ENCODE results near the gene POMT1.
"Not testable (repeated sequence)": the region's sequence is repeated elsewhere in the genome, so short reads cannot be mapped to it uniquely, and the experiment has no call there.

The POMT1 gene

DNA sequence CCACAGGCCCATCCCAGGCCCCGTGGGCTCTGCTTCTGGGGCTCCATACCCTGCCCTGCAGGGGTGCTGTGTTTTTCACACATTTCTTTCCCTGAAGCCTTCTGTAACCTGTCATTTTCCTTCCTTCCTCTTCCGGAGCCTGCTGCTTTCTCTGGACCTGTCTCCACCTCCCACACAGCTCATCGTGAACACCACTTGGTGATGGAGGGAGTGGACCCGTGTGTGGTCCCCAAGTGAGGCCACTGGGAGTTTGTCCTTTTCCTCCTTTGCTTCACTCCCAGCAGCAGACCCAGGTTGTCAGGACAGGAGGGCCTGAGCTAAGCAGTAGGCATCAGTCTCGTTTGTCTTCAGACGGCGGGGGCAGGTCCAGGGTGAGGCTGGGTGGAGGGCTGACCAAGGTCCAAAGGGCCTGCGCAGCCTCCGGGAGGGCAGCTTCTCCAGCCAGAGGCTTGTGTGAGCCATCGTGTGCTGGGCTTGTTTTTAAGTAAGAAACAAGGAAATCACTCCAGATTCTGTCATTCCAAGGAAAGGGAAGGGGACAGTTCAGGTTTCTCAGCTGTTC is 5.8 kb upstream of the POMT1 start:
- DNase-seq: no peak

DNA sequence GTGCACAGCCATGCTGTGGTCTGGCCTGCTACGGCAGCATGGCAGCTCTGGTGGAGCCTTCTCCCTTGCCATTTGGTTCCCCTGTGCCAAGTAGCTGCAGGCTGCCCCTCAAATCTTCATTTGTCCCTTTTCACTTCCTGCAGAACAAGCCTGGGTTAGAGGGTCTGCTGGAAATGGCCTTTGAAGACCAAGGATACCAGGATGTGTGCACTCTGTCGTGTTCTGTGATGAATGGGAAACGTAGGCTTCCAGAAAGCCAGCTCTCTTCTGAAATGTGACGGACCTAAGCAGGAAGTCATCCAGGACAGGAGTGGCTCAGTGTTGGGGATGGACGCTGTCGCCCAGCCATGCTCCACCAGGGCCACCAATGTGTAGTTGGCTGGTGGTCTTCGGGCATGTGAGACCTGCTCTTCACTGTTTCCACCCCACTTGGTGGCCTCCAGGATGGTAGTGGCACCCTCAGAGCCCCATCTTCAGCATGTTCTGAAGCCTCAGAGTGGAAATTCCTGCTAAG is 3.4 kb upstream of the POMT1 start:
- no peak for DNase-seq

DNA sequence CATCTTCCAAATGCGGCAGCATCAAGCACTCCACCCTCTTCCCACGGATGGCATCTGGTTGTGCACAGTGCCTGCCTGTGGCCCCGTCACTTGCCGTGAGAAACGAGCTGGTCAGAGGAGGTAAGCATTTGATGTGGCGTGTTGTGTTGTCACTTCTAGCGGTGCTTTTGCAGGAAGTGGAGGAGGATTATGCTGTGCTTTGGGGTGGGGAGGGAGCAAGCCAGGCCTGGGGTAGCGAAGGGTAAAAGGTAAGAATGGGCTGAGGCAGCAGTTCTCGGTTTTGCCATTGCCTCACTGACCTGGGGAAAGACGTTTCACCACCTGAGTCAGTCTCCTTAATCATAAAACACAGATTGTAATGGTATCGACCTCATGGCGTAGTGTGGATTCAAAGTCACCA is 2.3 kb upstream of the POMT1 start:
- no peak for DNase-seq

DNA sequence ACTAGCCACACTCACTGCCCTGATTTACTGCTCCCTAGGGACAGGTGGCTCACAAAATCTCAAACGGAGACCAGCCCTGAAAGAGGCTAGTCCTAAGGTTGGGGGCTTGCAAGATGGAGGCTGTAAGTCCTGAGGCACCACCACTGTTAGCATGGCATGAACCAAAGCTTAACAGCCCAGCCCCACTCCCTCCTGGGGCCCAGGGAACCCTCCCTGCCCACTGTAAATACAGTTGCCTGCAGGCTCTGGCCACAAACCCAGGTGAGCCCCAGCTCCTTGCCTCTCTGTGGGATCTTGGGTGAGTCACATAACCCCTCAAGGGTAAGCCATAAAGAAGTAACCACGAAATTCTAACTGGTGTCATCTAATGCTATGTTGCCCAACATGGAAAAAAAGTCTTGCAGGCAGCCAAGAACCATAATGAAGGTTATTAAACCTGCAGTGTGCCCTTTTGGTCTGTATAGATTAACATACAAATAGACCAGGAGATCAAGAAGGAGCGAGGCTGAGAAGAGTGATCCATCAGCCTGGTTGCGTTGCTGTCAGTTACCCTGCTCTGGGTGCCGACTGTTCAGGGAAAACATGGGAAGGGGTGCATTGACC is 1.7 kb upstream of the POMT1 start:
- no peak for DNase-seq

DNA sequence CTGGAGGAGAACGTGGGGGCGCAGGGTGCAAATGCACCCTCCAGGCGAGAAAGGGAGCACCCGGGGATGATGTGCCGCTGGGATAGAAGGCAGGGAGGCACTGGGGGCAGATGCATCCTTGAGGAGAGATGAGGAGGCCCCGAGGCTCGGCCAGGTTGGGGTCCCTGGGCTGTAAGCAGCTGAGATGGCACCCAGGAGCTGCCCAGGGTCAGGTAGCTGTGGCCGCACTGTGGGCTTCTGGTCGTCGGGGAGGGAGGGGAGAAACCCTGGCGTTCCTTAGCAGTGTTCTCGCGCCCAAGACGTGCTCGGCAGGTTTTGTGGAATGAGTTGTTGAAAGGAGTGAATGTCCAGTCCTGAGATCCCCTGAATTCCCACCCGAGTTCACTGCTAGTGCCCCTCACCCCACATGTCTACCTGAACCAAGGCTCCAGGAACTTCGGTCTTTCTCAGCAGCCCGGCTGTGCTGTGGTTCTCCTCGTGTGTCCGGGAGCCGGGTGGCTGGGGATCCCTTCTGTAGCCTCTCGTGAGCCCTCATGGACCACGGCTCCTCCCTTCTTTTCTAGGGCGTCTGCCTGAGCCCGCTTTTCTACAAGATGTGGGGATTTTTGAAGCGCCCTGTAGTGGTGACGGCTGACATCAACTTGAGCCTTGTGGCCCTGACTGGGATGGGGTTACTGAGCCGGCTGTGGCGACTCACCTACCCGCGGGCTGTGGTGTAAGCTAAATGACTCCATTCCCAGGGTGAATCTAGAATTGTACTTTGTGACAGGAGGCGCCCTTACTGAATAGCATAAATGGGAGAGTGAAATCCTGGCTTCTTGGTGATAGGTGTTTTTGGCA is 1.1 kb downstream of the POMT1 start:
- no peak for DNase-seq

DNA sequence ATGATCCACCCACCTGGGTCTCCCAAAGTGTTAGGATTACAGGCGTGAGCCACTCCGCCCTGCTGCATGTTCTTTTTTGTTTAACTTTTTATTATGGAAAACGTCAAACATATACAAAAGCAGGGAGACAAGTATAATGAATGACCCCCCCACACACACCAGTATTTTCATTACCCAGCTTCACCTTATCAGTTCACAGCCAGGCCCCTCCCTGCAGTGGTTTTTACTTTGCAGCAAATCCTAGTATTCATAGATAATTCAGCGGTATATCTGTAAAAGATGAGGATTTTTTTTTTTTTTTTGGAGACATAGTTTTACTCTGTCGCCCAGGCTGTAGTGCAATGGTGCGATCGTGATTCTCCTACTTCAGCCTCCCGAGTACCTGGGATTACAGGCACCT is 2.3 kb downstream of the POMT1 start:
- no peak for DNase-seq

DNA sequence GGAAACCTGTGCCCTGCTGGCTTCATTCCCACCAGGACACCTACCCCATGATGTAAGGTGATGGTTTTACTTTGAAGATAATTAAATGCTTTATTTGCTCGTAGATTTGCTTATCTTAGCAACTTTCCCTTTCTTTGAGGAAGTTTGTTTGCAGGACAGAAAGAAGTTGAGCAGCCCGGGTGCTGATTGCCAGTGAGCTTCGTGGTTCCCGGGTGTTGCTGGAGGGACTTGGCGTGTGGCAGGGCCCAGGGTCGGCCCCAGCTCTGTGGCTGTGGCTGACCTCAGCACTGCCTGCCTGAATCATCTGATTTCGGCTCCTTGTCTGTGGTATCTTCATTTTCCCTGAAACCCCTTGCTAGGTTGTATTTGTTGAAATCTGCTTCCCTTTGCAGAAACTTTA is 8.7 kb downstream of the POMT1 start:
- DNase-seq: no peak

DNA sequence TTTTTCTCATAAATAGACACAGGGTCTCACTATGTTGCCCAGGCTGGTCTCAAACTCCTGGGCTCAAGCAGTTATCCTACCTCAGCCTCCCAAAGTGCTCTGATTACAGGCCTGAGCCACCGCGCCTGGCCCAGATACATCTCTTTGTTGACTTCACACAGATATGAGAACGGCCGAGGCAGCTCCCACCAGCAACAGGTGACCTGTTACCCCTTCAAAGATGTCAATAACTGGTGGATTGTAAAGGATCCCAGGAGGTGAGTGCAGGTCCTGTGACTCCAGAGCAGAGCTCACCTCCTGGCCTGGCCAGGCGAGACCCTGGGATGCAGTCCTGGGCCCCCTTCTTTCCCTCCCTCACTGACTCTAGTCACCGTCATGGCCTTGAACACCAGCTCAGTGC is 9.2 kb downstream of the POMT1 start:
- no peak for DNase-seq

DNA sequence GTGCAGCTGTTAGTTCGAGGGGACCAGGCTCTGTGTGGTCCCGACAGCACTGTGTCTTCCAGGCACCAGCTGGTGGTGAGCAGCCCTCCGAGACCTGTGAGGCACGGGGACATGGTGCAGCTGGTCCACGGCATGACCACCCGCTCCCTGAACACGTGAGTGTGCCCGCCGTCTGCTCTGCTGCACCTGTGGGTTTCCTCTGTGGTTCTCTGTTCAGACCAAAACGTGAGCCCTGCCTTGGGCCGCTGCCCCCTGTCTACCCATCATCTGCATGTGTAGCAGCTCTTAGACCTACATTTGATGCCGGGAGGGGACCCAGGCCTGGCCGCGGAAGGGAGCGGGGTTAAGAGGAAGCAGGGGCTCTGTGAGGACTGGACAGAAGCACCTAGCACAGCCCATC is 10.5 kb downstream of the POMT1 start:
- DNase-seq: no peak

DNA sequence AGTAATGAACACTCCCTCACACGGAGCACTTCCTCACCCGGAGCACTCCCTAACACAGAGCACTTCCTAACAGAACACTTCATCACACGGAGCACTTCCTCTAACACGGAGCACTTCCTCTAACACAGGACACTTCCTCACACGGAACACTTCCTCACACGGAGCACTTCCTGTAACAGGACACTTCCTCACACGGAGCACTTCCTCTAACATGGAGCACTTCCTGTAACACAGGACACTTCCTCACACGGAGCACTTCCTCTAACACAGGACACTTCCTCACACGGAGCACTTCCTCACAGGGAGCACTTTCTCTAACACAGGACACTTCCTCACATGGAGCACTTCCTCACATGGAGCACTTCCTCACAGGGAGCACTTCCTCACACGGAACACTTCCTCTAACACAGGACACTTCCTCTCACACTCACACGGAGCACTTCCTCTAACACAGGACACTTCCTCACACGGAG is 12.9 kb downstream of the POMT1 start:
- not testable (repeated sequence) for DNase-seq

DNA sequence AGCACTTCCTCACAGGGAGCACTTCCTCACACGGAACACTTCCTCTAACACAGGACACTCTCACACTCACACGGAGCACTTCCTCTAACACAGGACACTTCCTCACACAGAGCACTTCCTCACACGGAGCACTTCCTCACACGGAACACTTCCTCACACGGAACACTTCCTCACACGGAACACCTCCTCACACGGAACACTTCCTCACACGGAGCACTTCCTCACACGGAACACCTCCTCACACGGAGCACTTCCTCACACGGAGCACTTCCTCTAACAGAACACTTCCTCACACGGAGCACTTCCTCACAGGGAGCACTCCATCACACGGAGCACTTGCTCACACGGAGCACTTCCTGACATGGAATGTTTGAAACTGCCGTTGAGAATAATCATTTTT is 13.4 kb downstream of the POMT1 start:
- DNase-seq: no peak

DNA sequence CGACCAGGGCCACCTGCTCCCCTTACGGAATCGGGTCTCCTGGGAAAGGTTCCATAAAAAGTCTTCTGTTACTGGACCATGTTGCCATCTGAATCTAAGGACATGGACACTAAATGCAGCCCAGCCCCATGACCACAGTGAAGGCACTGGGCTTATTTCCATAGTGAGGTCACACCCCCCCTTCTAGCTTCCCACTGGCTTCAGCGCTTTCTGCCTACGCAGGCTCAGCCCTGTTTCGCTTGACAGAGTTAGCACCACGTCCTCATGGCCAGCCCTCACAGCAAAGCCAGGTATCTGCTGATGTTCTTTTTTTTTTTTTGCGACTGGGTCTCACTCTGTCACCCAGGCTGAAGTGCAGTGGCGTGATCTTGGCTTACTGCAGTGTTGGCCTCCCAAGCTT is 14.2 kb downstream of the POMT1 start:
- DNase-seq: no peak

DNA sequence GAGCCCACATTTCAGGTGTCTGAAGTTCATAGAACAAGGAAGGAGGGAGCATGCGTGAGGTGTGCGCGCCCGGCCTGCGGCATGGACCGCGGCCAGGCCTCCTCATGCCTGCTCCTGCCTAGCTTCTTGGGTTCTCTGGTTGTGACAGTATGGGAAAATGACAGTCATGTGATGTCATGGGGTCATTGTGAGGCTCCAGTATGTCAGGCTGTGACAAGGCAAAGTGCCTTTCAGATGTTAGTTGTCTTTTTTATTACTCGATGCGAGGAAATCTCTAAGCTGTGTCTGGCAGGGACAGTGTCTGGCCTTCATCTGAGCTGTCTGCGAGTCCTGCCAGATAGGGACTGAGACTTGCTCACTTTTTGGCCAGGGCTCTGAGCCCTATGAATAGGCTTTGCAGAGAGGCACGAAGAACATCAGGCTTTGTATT is 15.1 kb downstream of the POMT1 start:
- no peak for DNase-seq

DNA sequence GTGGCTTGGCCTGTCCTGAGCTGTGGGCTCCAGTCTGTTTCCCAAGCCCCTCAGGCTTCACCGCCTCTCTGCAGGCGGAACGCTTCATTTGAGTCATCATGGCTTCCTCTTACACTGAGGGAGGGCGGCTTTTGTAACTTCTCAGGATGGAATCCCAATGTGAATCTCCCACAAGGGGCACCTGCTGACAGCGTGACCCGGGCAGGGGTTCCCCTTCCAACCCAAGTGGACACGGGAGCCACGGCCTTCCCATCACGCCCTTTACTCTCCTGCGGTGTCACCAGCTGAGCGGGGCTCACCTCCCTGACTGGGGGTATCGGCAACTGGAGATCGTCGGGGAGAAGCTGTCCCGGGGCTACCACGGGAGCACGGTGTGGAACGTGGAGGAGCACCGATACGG is 15.8 kb downstream of the POMT1 start:
- DNase-seq: no peak

DNA sequence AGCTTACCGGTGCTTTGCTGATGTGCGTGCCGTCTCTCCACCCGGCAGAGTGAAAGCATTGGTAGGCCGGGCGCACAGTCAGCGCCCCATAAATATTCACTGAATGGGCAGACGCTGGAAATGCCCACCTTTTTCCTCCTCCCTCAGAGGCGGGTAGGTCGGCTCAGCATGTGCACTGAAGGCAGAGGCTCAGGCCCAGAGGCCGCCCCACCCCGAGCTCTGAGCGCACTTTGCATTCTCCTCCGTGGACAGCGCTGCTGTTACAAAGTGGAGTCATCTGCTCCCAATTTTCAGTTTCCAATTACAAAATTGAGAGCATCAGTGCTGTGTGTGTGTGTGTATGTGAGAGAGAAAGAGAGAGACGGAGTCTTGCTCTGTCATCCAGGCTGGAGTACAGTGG is 17.8 kb downstream of the POMT1 start:
- no peak for DNase-seq

DNA sequence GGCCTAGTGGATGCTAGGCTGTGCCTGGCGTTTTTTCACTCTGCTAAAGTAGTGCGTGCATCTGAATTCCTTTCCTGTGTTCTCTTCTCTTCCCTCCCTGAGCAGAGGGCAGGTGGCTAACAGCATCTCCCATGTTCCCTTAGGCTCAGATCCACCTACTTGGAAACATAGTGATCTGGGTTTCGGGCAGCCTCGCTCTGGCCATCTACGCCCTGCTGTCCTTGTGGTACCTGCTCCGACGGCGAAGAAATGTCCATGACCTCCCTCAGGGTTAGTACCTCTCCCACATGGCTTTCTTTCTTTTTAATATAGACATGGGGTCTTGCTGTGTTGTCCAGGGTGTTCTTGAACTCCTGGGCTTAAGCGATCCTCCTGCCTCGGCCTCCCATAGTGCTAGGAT is 18.5 kb downstream of the POMT1 start:
- DNase-seq: no peak

DNA sequence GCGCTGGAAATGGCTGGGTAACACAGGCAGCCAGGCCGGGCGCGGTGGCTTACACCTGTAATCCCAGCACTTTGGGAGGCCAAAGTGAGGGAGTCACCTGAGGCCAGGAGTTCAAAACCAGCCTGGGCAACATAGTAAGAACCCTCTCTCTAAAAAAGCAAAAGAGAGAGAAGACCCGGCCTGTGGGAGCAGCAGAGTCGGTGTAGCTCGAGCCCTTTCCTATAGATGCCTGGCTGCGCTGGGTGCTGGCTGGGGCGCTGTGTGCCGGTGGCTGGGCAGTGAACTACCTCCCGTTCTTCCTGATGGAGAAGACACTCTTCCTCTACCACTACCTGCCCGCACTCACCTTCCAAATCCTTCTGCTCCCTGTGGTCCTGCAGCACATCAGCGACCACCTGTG is 19.1 kb downstream of the POMT1 start:
- no peak for DNase-seq

DNA sequence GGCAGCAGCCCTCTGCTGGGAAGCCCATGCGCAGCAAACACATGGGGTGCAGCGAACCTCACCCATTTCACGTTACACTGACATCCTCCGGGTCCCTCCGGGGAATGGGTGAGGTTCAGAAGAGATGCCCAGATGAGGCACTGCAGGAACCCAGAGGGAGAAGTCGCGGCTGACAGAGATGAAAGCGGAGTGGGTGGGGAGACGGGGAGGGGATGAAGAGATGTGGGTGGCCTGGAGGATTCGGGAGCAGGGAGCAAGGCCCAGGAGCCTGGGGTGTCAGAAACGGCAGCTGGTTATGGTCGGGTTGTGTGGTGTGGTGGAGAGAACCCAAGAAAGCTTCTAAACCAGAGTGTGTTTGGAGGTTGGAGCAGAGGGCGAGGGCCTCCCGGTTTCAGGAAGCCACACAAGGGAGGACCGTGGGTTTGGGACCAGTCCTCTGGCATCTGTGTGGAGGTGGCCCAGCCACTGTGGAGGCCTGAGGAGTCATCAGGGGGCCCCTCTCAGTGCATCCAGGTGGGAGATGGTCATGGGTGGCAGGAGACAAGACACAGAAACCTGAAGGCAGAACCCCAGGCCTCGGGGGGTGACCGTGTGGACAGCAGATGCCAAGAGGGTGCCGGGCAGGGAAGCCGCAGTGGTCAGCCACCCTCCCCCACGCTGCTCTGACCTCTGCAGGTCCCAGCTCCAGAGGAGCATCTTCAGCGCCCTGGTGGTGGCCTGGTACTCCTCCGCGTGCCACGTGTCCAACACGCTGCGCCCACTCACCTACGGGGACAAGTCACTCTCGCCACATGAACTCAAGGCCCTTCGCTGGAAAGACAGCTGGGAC is 19.8 kb downstream of the POMT1 start:
- DNase-seq: no peak

DNA sequence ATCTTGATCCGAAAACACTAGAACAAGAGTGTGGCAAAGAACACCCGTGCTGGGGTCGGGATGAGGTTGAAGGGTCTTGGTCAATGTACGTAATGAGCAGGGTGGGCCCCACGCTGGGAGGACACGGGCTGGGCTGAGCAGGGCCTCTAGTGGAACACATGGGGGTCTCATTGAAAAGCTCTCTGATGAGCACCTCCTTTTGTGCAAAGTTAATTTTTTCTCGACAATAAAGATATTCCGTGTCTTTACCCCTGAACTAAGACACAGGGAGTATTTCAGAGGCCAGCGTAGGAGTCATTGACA is 20.3 kb downstream of the POMT1 start:
- no peak for DNase-seq

DNA sequence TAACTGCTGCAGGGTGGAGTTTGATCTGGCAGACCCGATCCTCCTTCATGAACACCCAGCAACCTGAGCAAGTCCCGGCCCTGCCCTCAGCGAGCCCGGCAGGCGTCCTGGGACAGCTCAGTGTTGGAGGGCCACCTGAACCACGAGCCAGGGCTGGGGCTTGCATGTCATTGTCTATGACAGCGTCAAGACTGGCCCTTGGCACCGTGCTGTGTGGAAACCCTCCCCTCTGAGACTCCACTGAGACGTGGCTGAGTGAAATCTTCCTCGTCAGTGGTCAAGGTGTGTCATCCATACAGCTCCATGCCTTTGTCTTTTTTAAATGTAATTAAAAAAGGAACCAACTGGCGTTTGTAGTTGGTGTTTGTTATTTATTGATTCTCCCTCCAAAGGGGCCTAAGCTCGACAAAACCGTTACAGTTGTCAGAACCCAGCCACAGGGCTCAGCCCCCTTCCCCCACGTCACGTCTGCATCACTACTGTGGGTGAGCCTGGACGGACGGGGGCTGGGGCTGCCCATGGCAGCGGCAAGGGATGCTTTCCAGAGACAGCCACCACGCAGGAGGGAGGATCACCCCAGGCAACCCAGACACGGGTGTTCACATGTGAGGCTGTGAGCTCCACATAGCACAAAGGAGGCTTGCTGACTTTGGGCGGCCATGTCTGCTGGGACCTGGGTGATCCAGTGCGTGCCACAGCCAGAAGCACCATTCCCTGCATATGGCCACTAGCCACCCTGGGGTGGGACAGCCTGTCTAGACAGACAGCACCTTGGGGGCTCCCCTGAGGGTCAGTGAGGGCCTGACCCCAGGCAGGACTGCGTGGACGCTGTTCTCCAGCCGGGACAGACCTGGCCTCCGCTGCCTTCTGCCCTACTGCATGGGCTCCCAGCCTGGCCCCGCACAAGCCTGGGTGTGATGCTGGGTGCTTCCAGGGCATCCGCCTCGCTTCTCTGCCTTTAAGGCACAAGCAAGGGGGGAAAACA is 21.0 kb downstream of the POMT1 start:
- DNase-seq: no peak

DNA sequence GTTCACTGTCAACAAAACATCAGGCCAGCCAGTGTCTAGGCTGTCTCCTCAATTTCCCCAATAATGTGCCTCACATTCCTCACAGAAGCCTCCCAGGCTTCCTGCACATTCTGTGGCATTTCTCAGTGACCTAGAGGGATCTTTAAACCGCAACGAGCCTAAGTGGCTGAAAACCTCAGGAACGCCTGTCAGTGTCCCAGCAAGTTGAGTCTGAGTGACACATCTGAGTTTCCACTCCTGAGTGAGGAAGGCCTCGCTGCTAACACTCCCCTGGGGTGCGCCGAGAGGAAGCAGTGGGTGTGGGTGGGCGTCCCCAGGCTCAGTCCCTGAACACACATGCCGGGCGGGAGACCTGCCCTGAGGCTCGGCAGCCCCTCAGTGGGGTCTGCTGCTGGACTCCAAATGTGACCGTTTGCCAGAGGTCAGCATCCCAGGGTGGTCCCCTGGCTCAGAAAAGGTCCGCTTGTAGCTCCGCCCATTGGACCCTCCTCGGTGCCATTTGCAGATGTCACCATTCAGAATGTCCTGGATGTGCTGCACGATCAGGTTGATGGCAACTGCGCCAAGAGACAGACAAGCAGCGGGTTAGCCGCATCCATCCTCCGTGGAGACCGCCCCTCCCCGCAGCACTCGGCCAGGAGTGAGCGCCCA is 22.1 kb downstream of the POMT1 start:
- DNase-seq: no peak
